ENCODE measurements around the gene TTLL1. TPM values are rescaled to one million over a fixed set of nuclear protein-coding genes. Genes with fewer than 3 reads are reported as not detected.
A peak's percentile ranks its signal among the peaks of the same experiment; 100 is the strongest.
"Not testable (repeated sequence)": the region's sequence is repeated elsewhere in the genome, so short reads cannot be mapped to it uniquely, and the experiment has no call there.

TTLL1 gene
- total RNA-seq, 3 donors from 2014 or later, result 1.2 to 1.5 (median 1.3) TPM

GRCh38 chr22:43017525-43018460, 71.4 kb downstream of the TTLL1 start:
- no peak for ATAC-seq
- no peaks in the 10 kb centered on the region for H3K36me3 Mint-ChIP-seq (ENCODE audit: insufficient read depth)
- no peak for DNase-seq
- H3K27me3 Mint-ChIP-seq (ENCODE audit: low read depth), result no peaks in the 10 kb centered on the region
- H3K4me1 Mint-ChIP-seq (ENCODE audit: low read depth), result peaks cover 18% of the 10 kb centered on the region
- no peaks in the 10 kb centered on the region for H3K9me3 Mint-ChIP-seq
- H3K4me3 Mint-ChIP-seq, result peak overlapping the region; percentile 31

DNA sequence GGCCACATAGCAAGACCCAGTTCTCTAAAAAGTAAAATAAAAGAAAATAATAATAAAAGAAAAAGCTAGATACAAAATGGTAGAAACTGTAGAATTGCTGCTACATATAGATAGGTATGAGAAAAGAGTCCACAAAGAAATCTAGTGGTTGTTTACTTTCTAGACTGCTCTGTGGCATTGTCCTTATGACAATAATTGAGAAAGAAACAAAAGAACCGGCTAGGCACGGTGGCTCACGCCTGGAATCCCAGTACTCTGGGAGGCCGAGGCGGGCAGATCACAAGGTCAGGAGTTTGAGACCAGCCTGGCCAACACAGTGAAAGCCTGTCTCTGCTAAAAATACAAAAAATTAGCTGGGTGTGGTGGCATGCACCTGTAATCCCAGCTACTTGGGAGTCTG, 73.0 kb downstream of the TTLL1 start:
- peaks cover 23% of the 10 kb centered on the region for H3K4me1 Mint-ChIP-seq (ENCODE audit: low read depth)
- H3K4me3 Mint-ChIP-seq, result peak overlapping the region; percentile 94
- DNase-seq; H3K9me3 Mint-ChIP-seq; H3K27me3 Mint-ChIP-seq (ENCODE audit: low read depth); H3K36me3 Mint-ChIP-seq (ENCODE audit: insufficient read depth); ATAC-seq: not testable (repeated sequence)

- Mint-ChIP-seq H3K4me1 (ENCODE audit: low read depth) (peaks cover 23% of the 10 kb centered on the region), H3K36me3 (ENCODE audit: insufficient read depth) (no peaks in the 10 kb centered on the region), H3K27me3 (ENCODE audit: low read depth) (no peaks in the 10 kb centered on the region), H3K9me3 (no peaks in the 10 kb centered on the region), H3K4me3 (peak overlapping the region; percentile 94)
- DNase-seq (no peak), ATAC-seq (no peak)
These were observed 73.5 kb downstream of the TTLL1 start for GRCh38 chr22:43015677-43016042.

DNA sequence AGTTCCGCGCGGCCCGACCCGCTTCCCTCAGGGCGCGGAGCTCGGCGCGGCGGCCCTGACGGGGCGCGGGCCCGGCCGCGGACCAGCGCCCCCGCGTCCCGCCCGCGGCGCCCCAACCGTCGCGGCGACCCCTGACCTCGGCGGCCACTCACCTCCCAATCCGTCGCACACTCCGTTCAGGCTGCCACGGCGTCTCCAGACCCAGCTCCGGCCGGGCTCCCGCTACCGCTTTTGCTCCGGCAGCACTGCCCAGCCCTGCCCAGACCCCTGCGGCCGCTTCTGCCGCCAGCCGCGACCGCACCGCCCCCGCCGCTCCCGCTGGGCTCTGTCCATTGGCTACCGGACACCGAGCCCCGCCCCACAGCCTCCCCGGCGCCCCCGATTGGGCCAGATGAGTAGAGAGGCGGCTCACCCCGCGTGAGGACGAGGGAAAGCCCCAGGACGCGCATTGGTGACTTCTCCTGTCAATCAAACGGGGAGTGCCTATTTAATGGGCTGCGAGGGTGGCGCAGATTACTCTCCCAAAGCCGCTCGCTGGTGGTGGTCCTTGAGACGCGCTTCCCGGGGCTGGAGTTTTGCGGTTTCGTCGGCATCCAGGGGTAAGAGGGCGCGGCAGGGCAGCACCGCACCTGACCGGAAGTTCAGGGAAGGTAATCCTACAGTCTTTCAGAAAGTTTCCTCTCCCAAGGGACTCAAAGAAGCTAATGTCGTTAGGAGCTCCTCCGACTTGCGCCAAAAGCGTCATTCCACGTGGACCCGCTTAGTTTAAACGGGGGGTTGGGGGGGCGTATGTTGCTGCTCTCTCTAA, 74.1 kb downstream of the TTLL1 start, which contains the start of gene PACSIN2:
Gene PACSIN2 (minus strand): TSS at position 281 of the 808 bp plus-strand sequence. CDS start 103,069 bp downstream, outside the sequence.
- H3K9me3 Mint-ChIP-seq, result no peaks in the 10 kb centered on the region
- H3K4me3 Mint-ChIP-seq, result peak within 1 kb of the TSS; percentile 94
- peak; percentile 99 for DNase-seq
- no peaks in the 10 kb centered on the region for H3K36me3 Mint-ChIP-seq (ENCODE audit: insufficient read depth)
- ATAC-seq, result peak; percentile 99
- peaks cover 25% of the 10 kb centered on the region for H3K4me1 Mint-ChIP-seq (ENCODE audit: low read depth)
- no peaks in the 10 kb centered on the region for H3K27me3 Mint-ChIP-seq (ENCODE audit: low read depth)

GRCh38 chr22:43014316-43014868, 74.8 kb downstream of the TTLL1 start:
- Mint-ChIP-seq H3K36me3 (ENCODE audit: insufficient read depth) (no peaks in the 10 kb centered on the region), H3K27me3 (ENCODE audit: low read depth) (no peaks in the 10 kb centered on the region), H3K4me1 (ENCODE audit: low read depth) (peaks cover 25% of the 10 kb centered on the region), H3K9me3 (no peaks in the 10 kb centered on the region), H3K4me3 (peak overlapping the region; percentile 94)
- ATAC-seq, result peak; percentile 8 to 30
- DNase-seq, result no peak

- H3K36me3 Mint-ChIP-seq (ENCODE audit: insufficient read depth), result no peaks in the 10 kb centered on the region
- peak overlapping the region; percentile 94 for H3K4me3 Mint-ChIP-seq
- H3K27me3 Mint-ChIP-seq (ENCODE audit: low read depth), result no peaks in the 10 kb centered on the region
- DNase-seq, result no peak
- no peak for ATAC-seq
- no peaks in the 10 kb centered on the region for H3K9me3 Mint-ChIP-seq
- peaks cover 29% of the 10 kb centered on the region for H3K4me1 Mint-ChIP-seq (ENCODE audit: low read depth)
These were observed 75.6 kb downstream of the TTLL1 start for GRCh38 chr22:43013355-43014315.

- ATAC-seq, result no peak
- DNase-seq, result no peak
- H3K9me3 Mint-ChIP-seq, result no peaks in the 10 kb centered on the region
- peaks cover 34% of the 10 kb centered on the region for H3K4me1 Mint-ChIP-seq (ENCODE audit: low read depth)
- H3K27me3 Mint-ChIP-seq (ENCODE audit: low read depth), result no peaks in the 10 kb centered on the region
- no peak overlapping the region for H3K4me3 Mint-ChIP-seq
- no peaks in the 10 kb centered on the region for H3K36me3 Mint-ChIP-seq (ENCODE audit: insufficient read depth)
These were observed 76.8 kb downstream of the TTLL1 start for GRCh38 chr22:43012390-43012789.

- H3K4me3 Mint-ChIP-seq, result no peak overlapping the region
- peaks cover 45% of the 10 kb centered on the region for H3K4me1 Mint-ChIP-seq (ENCODE audit: low read depth)
- H3K27me3 Mint-ChIP-seq (ENCODE audit: low read depth), result no peaks in the 10 kb centered on the region
- H3K36me3 Mint-ChIP-seq (ENCODE audit: insufficient read depth), result no peaks in the 10 kb centered on the region
- H3K9me3 Mint-ChIP-seq, result no peaks in the 10 kb centered on the region
- ATAC-seq (no peak), DNase-seq (no peak)
These were observed 78.1 kb downstream of the TTLL1 start for GRCh38 chr22:43011079-43011478.

DNA sequence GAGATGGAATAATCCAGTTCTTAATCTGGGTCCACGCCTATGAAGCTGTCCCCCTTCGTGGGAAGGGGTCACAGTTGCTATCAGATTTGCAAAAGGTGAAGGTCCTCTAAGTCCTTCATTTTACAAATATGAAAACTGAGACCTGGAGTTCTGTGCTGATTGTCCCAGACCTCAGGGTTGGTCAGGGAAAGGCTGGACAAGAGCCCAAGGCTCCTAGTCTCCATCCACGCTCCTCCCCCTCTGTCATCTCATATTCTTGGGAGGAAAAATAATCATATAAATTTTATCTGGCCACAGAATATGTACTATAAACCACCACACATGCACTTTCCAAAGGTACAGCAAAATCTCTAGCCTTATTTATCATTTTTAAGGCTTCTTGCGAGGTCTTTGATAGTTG, 79.7 kb downstream of the TTLL1 start:
- Mint-ChIP-seq H3K36me3 (ENCODE audit: insufficient read depth) (no peaks in the 10 kb centered on the region), H3K4me3 (no peak overlapping the region), H3K27me3 (ENCODE audit: low read depth) (no peaks in the 10 kb centered on the region)

DNA sequence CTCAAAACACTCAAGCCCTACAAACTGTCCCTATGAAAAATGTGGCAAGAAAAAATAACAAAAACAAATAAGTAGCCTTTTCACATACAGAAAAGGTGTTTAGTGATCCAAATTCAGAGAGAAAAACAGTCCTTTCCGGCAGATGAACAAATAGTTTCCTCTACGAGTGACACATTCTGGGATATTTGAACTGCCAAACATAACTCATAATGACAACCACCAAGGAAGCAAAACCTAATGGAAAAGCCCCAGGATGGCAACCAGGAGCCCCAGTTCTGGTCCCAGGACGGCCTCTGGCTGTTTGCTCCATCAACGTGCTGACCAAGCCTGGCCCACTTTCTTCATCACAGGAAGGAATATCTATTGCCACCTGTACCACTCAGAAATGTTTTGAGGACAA, 80.3 kb downstream of the TTLL1 start:
- no peak for DNase-seq
- Mint-ChIP-seq H3K9me3 (no peaks in the 10 kb centered on the region), H3K27me3 (ENCODE audit: low read depth) (no peaks in the 10 kb centered on the region), H3K36me3 (ENCODE audit: insufficient read depth) (no peaks in the 10 kb centered on the region), H3K4me3 (no peak overlapping the region), H3K4me1 (ENCODE audit: low read depth) (peaks cover 59% of the 10 kb centered on the region)
- ATAC-seq, result no peak

More for the DNA sequence above, 79.7 kb downstream of the TTLL1 start:
- no peak for ATAC-seq
- Mint-ChIP-seq H3K4me1 (ENCODE audit: low read depth) (peaks cover 55% of the 10 kb centered on the region), H3K9me3 (no peaks in the 10 kb centered on the region)
- no peak for DNase-seq

DNA sequence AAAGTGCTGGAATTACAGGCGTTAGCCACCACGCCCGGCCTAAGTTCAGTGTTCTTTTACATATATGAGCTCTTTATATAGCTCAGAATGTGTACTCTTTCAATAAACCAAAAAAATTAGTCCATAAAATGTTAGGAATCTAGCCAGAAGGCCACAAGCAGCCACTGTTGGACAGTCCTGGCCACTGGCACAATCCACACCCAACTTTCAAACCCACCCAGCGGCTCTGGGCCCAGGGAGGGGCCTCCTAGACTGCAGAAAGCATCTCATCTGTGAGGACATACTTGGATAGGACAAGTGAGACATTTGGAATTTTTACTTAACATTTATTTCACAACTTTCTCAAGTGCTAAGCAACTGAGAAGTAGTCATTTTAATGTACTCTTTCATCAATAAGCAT, 80.7 kb downstream of the TTLL1 start:
- Mint-ChIP-seq H3K4me1 (ENCODE audit: low read depth) (peaks cover 59% of the 10 kb centered on the region), H3K9me3 (no peaks in the 10 kb centered on the region), H3K27me3 (ENCODE audit: low read depth) (no peaks in the 10 kb centered on the region), H3K4me3 (no peak overlapping the region), H3K36me3 (ENCODE audit: insufficient read depth) (no peaks in the 10 kb centered on the region)
- DNase-seq (no peak), ATAC-seq (no peak)

DNA sequence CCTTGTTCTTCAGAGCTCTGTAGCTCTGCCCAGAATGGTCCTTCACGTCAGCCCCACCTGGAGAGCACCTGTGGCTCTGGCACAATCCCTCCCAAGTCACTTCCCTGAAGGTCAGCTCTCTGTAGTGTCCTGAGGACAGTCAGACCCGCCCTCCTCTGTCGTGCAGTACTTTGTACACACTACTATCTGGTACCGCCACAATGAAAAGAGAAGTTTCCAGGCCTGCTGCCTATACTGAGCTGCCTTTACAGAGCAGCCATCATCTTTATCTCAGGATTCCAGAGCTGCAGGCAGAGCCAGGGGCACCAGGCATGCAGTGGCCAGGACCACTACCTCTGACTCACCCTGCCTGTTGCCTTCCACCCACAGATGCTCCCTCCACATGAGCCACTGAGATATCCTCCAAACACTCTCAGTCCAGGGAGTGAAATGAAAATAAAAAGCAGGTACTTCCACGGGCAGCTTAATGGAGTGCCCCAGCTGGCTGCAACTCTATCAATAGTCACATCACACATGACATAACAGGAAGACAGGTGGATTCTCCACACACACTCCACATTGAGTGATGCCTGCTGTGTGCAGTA, 81.6 kb downstream of the TTLL1 start:
- peak; percentile 56 to 67 for ATAC-seq
- no peak overlapping the region for H3K4me3 Mint-ChIP-seq
- H3K9me3 Mint-ChIP-seq, result no peaks in the 10 kb centered on the region
- H3K36me3 Mint-ChIP-seq (ENCODE audit: insufficient read depth), result no peaks in the 10 kb centered on the region
- no peak for DNase-seq
- H3K4me1 Mint-ChIP-seq (ENCODE audit: low read depth), result peaks cover 58% of the 10 kb centered on the region
- H3K27me3 Mint-ChIP-seq (ENCODE audit: low read depth), result no peaks in the 10 kb centered on the region

DNA sequence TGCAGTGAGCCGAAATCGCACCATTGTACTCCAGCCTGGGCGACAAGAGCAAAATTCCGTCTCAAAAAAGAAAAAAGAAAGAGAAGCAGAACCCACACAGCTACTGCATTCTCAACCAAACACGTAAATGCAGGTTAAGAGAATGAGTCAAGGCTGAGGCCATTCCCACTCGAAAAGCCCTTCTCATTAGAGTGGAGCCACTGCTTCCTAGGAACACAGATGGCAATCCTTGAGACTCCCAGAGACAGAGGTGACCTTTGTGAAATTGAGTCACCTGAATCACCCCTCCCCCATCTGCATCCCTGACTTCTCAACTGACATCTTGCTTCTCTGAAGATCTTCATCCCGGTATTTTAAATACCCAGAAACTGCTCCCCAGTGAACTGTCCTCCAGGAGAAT, 82.4 kb downstream of the TTLL1 start:
- Mint-ChIP-seq H3K4me1 (ENCODE audit: low read depth) (peaks cover 67% of the 10 kb centered on the region), H3K36me3 (ENCODE audit: insufficient read depth) (no peaks in the 10 kb centered on the region), H3K27me3 (ENCODE audit: low read depth) (no peaks in the 10 kb centered on the region), H3K4me3 (no peak overlapping the region), H3K9me3 (no peaks in the 10 kb centered on the region)
- ATAC-seq (no peak), DNase-seq (no peak)
